T-helper 9 cell (primary cell): ENCODE measurements around the gene CDC37L1.
A peak's percentile ranks its signal among the peaks of the same experiment; 100 is the strongest.
"Not testable (repeated sequence)": the region's sequence is repeated elsewhere in the genome, so short reads cannot be mapped to it uniquely, and the experiment has no call there.

ENCODE experiments used
- DNase-seq: peaks from one replicate; pipeline ENCODE4 v3.0.0-alpha.2; 2020
- total RNA-seq, 2 donors: gene quantifications; one replicate each; lab custom pipeline; 2026; lab: John Stamatoyannopoulos, UW

Gene CDC37L1
- 31.1 to 37.6 reads per million in 2 donors for total RNA-seq

- DNase-seq, result peak; percentile 100
Measured at GRCh38 chr9:4679268-4680172, at the start of gene CDC37L1. Gene CDC37L1 (plus strand): TSS chr9:4679569. CDS start chr9:4679768, 199 bp downstream.

- no peak for DNase-seq
Measured at GRCh38 chr9:4630836-4631235, 48.5 kb upstream of the CDC37L1 start.

GRCh38 chr9:4638968-4639367 lies 40.4 kb upstream of the CDC37L1 start:
- DNase-seq, result no peak

GRCh38 chr9:4639420-4639819 lies 39.9 kb upstream of the CDC37L1 start:
- no peak for DNase-seq

GRCh38 chr9:4640027-4640426 lies 39.3 kb upstream of the CDC37L1 start:
- peak; percentile 35 for DNase-seq

- DNase-seq, result no peak
Measured at GRCh38 chr9:4642351-4642750, 37.0 kb upstream of the CDC37L1 start.

GRCh38 chr9:4654084-4654483 lies 25.3 kb upstream of the CDC37L1 start:
- no peak for DNase-seq

- DNase-seq, result no peak
Measured at GRCh38 chr9:4654538-4654937, 24.8 kb upstream of the CDC37L1 start.

GRCh38 chr9:4656196-4656595 lies 23.2 kb upstream of the CDC37L1 start:
- DNase-seq, result not testable (repeated sequence)

- DNase-seq, result no peak
Measured at GRCh38 chr9:4656621-4657020, 22.7 kb upstream of the CDC37L1 start.

- DNase-seq, result no peak
Measured at GRCh38 chr9:4657426-4658159, 21.8 kb upstream of the CDC37L1 start.

GRCh38 chr9:4660665-4661064 lies 18.7 kb upstream of the CDC37L1 start:
- DNase-seq, result not testable (repeated sequence)

GRCh38 chr9:4661165-4661564 lies 18.2 kb upstream of the CDC37L1 start:
- DNase-seq, result no peak

GRCh38 chr9:4661611-4662010 lies 17.8 kb upstream of the CDC37L1 start:
- no peak for DNase-seq

- peak; percentile 73 for DNase-seq
Measured at GRCh38 chr9:4662108-4662988, 17.0 kb upstream of the CDC37L1 start, which contains the start of gene PLPP6. Gene PLPP6 (plus strand): TSS chr9:4662294. CDS start chr9:4662376, 82 bp downstream.

GRCh38 chr9:4662989-4663792 lies 16.2 kb upstream of the CDC37L1 start:
- no peak for DNase-seq

GRCh38 chr9:4663956-4664355 lies 15.4 kb upstream of the CDC37L1 start:
- DNase-seq, result no peak

GRCh38 chr9:4665357-4665756 lies 14.0 kb upstream of the CDC37L1 start:
- no peak for DNase-seq

- DNase-seq, result peak; percentile 29
Measured at GRCh38 chr9:4666042-4666699, 13.2 kb upstream of the CDC37L1 start, which contains the start of gene SPATA6L. Gene SPATA6L (minus strand): TSS chr9:4666480. CDS start chr9:4666250, 230 bp downstream.

- no peak for DNase-seq
Measured at GRCh38 chr9:4667681-4668080, 11.7 kb upstream of the CDC37L1 start.

- DNase-seq, result no peak
Measured at GRCh38 chr9:4668604-4669003, 10.8 kb upstream of the CDC37L1 start.
